H9 (cell line): ENCODE data around the gene ARR3. TPM values are rescaled to one million over a fixed set of nuclear protein-coding genes. Genes with fewer than 3 reads are reported as not detected.

Experiments used
- DNase-seq: peaks from one replicate; pipeline ENCODE4 v3.0.0-alpha.2; 2017
- H2AFZ ChIP-seq: one replicate; pipeline ENCODE4 v1.6.1; 2013; ENCODE audit warnings: mild to moderate bottlenecking, low read length, control low read depth, moderate library complexity
- H2AK5ac ChIP-seq: 2 replicates; pipeline ENCODE4 v1.6.1; 2013; ENCODE audit warnings: low read length, control low read depth, mixed read lengths; ENCODE audit not compliant: insufficient read length
- H2BK120ac ChIP-seq: one replicate; pipeline ENCODE4 v1.6.1; 2013; ENCODE audit warnings: low read depth, mild to moderate bottlenecking, low read length, control low read depth, inconsistent platforms; ENCODE audit not compliant: poor library complexity, severe bottlenecking
- H2BK12ac ChIP-seq: 2 replicates; pipeline ENCODE4 v1.6.1; 2013; ENCODE audit warnings: low read length, control low read depth, mixed read lengths, low read depth; ENCODE audit not compliant: insufficient read length
- H2BK15ac ChIP-seq: 2 replicates; pipeline ENCODE4 v1.6.1; 2013; ENCODE audit warnings: low read depth, low read length, control low read depth
- H2BK20ac ChIP-seq: one replicate; pipeline ENCODE4 v1.6.1; 2013; ENCODE audit warnings: low read depth, mild to moderate bottlenecking, low read length, control low read depth, inconsistent platforms; ENCODE audit not compliant: poor library complexity, severe bottlenecking
- H2BK5ac ChIP-seq: 2 replicates; pipeline ENCODE4 v1.6.1; 2013; ENCODE audit warnings: low read length, control low read depth, mixed read lengths; ENCODE audit not compliant: insufficient read length
- H3K14ac ChIP-seq: 2 replicates; pipeline ENCODE4 v1.6.1; 2013; ENCODE audit warnings: low read length, control low read depth; ENCODE audit not compliant: insufficient read depth
- H3K18ac ChIP-seq: 2 replicates; pipeline ENCODE4 v1.6.1; 2013; ENCODE audit warnings: low read depth, mild to moderate bottlenecking, mixed read lengths, low read length, control low read depth; ENCODE audit not compliant: insufficient read length
- H3K23ac ChIP-seq: 2 replicates; pipeline ENCODE4 v1.6.1; 2013; ENCODE audit warnings: low read length, control low read depth, mixed read lengths, low read depth; ENCODE audit not compliant: insufficient read length
- H3K23me2 ChIP-seq: 2 replicates; pipeline ENCODE4 v1.6.1; 2013; ENCODE audit warnings: low read depth, mild to moderate bottlenecking, mixed read lengths, low read length, control low read depth; ENCODE audit not compliant: insufficient read length, poor library complexity, severe bottlenecking
- H3K27ac ChIP-seq: 2 replicates; pipeline ENCODE4 v1.5.1; 2013; ENCODE audit warnings: low read length, control low read depth, mixed read lengths, low read depth; ENCODE audit not compliant: insufficient read length
- H3K27me3 ChIP-seq: 2 replicates; pipeline ENCODE4 v1.6.1; 2013; ENCODE audit warnings: low read length, control low read depth, inconsistent platforms; ENCODE audit not compliant: insufficient read depth
- H3K4ac ChIP-seq: 2 replicates; pipeline ENCODE4 v1.6.1; 2013; ENCODE audit warnings: low read depth, mild to moderate bottlenecking, control low read depth, inconsistent platforms, low read length, moderate library complexity
- H3K4me1 ChIP-seq: 2 replicates; pipeline ENCODE4 v1.6.1; 2013; ENCODE audit warnings: low read length, control low read depth, inconsistent platforms; ENCODE audit not compliant: insufficient read depth
- H3K4me2 ChIP-seq: 2 replicates; pipeline ENCODE4 v1.6.1; 2013; ENCODE audit warnings: low read length, control low read depth, mixed read lengths; ENCODE audit not compliant: insufficient read length, insufficient read depth
- H3K56ac ChIP-seq: 2 replicates; pipeline ENCODE4 v1.6.1; 2013; ENCODE audit warnings: low read depth, mild to moderate bottlenecking, mixed read lengths, low read length, control low read depth; ENCODE audit not compliant: insufficient read length
- H3K79me1 ChIP-seq: 2 replicates; pipeline ENCODE4 v1.6.1; 2013; ENCODE audit warnings: low read depth, mild to moderate bottlenecking, moderate library complexity, low read length, control low read depth, inconsistent platforms; ENCODE audit not compliant: insufficient read depth, poor library complexity, severe bottlenecking
- H3K79me2 ChIP-seq: 2 replicates; pipeline ENCODE4 v1.6.1; 2013; ENCODE audit warnings: low read length, control low read depth, inconsistent platforms; ENCODE audit not compliant: insufficient read depth
- H3K9ac ChIP-seq: 2 replicates; pipeline ENCODE4 v1.6.1; 2013; ENCODE audit warnings: low read length, control low read depth, mixed read lengths; ENCODE audit not compliant: insufficient read length; ENCODE audit errors: extremely low read depth
- H3K9me3 ChIP-seq: one replicate; pipeline ENCODE4 v1.6.1; 2013; ENCODE audit warnings: low read depth, low read length, inconsistent platforms; ENCODE audit not compliant: control insufficient read depth
- H3T11ph ChIP-seq: one replicate; pipeline ENCODE4 v1.6.1; 2013; ENCODE audit warnings: mild to moderate bottlenecking, low read length, control low read depth, inconsistent platforms
- H4K20me1 ChIP-seq: one replicate; pipeline ENCODE4 v1.6.1; 2013; ENCODE audit not compliant: control insufficient read depth, insufficient read length, insufficient read depth
- H4K5ac ChIP-seq: 2 replicates; pipeline ENCODE4 v1.6.1; 2013; ENCODE audit warnings: low read depth, mild to moderate bottlenecking, mixed read lengths, low read length, control low read depth; ENCODE audit not compliant: insufficient read length
- H4K8ac ChIP-seq: replicated peaks from 2 replicates; pipeline ENCODE4 v1.6.1; 2013; ENCODE audit warnings: low read length, control low read depth, mixed read lengths, low read depth; ENCODE audit not compliant: insufficient read length
- H4K91ac ChIP-seq: 2 replicates; pipeline ENCODE4 v1.6.1; 2013; ENCODE audit warnings: low read depth, mild to moderate bottlenecking, moderate library complexity, mixed read lengths, low read length, control low read depth; ENCODE audit not compliant: insufficient read length
- H3K27ac Mint-ChIP-seq, 3 experiments: 2 replicates in 2 of 3; 3 replicates in 1 of 3; pipeline ENCODE4 v1.8.0; 2020 to 2021; ENCODE audit warnings: mixed read lengths in 3 of 3, mild to moderate bottlenecking in 1 of 3, moderate library complexity in 1 of 3
- H3K27me3 Mint-ChIP-seq: 2 replicates; pipeline ENCODE4 v1.8.0; 2021; ENCODE audit warnings: low read depth, mild to moderate bottlenecking, moderate library complexity, mixed read lengths
- H3K36me3 Mint-ChIP-seq, 3 experiments: 2 replicates in 2 of 3; 3 replicates in 1 of 3; pipeline ENCODE4 v1.8.0; 2020 to 2021; ENCODE audit warnings: low read depth in 3 of 3, mixed read lengths in 3 of 3; ENCODE audit not compliant: insufficient read depth in 1 of 3
- H3K4me1 Mint-ChIP-seq, 2 experiments: 2 replicates each; pipeline ENCODE4 v1.8.0; 2020; ENCODE audit warnings: mixed read lengths in 2 of 2
- H3K4me3 Mint-ChIP-seq, 2 experiments: 2 replicates in 1 of 2; 3 replicates in 1 of 2; pipeline ENCODE4 v1.8.0; 2020 to 2021; ENCODE audit warnings: mild to moderate bottlenecking in 2 of 2, mixed read lengths in 2 of 2, moderate library complexity in 1 of 2
- H3K9me3 Mint-ChIP-seq, 2 experiments: 2 replicates in 1 of 2; 3 replicates in 1 of 2; pipeline ENCODE4 v1.8.0; 2020; ENCODE audit warnings: mild to moderate bottlenecking in 2 of 2, mixed read lengths in 2 of 2, moderate library complexity in 1 of 2
- WGBS: extraction: QIAGEN DNeasy Blood & Tissue Kit; methylation state at CpG from one replicate; pipeline ENCODE4 v1.1.7; 2013; ENCODE audit warnings: missing lambda C conversion rate, low lambda C conversion rate, mixed read lengths; ENCODE audit not compliant: insufficient read length; ENCODE audit errors: extremely low coverage; 5-methylcytosine and 5-hydroxymethylcytosine counted together
- total RNA-seq: library from RNA; stranded (reverse); gene quantifications from 2 replicates; pipeline ENCODE4 v1.2.1, GENCODE V29; 2021
- TF ChIP-seq, protein P1 (sequence below): fragments of 200-600 bp; sonication (generic); conservative IDR thresholded peaks from 3 replicates; pipeline ENCODE4 v1.8.0; 2021; ENCODE audit warnings: antibody characterized with exemption, mild to moderate bottlenecking

Gene ARR3
- total RNA-seq, 1 experiment from 2014 or later = not detected

DNA sequence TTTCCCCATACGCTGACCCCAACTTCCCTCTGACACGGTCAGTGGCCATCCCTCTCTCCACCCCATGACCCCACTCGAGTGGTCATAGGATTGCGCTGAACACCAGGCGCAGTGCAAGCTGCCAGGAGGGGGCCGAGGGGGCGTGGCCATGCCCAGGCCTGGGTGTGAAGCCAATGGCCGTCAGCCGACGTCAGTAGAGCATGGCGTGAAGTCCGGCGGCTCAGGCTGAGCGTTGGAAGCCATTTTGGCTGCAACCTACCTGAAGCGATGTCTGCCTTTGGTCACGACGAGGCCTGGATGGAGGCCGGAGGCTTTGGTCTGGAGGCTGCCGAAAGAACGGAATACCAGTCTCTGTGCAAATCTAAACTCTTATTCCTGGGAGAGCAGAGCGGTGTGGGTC is 13.8 kb downstream of the ARR3 start, which contains the start of gene RAB41:
Gene RAB41, plus strand, starts transcription at position 222 of the 400 bp plus-strand sequence. Its CDS starts 46 bp downstream, at position 268.
- Histone ChIP-seq H2AFZ (no peak within 1 kb of the TSS), H3K4ac (no peak within 1 kb of the TSS), H3K23me2 (no peaks in the 10 kb centered on the region), H3K79me1 (no peaks in the 10 kb centered on the region), H2BK12ac (no peak within 1 kb of the TSS), H3K56ac (no peak within 1 kb of the TSS), H2BK20ac (no peak within 1 kb of the TSS), H3K9ac (no peak within 1 kb of the TSS), H2BK120ac (no peak within 1 kb of the TSS), H3K4me1 (no peaks in the 10 kb centered on the region), H3K9me3 (peaks cover 74% of the 10 kb centered on the region), H4K5ac (no peak within 1 kb of the TSS), H2BK5ac (no peak within 1 kb of the TSS), H3K27me3 (no peaks in the 10 kb centered on the region), H3K79me2 (no peaks in the 10 kb centered on the region), H3K23ac (no peak within 1 kb of the TSS), H4K20me1 (no peaks in the 10 kb centered on the region), H2AK5ac (no peak within 1 kb of the TSS), H4K8ac (no peak within 1 kb of the TSS), H3K18ac (no peak within 1 kb of the TSS), H2BK15ac (no peak within 1 kb of the TSS), H3T11ph (no peak within 1 kb of the TSS), H3K4me2 (no peak within 1 kb of the TSS), H4K91ac (no peak within 1 kb of the TSS), H3K14ac (no peak within 1 kb of the TSS), H3K27ac (no peak within 1 kb of the TSS)
- TF ChIP-seq, protein P1, sequence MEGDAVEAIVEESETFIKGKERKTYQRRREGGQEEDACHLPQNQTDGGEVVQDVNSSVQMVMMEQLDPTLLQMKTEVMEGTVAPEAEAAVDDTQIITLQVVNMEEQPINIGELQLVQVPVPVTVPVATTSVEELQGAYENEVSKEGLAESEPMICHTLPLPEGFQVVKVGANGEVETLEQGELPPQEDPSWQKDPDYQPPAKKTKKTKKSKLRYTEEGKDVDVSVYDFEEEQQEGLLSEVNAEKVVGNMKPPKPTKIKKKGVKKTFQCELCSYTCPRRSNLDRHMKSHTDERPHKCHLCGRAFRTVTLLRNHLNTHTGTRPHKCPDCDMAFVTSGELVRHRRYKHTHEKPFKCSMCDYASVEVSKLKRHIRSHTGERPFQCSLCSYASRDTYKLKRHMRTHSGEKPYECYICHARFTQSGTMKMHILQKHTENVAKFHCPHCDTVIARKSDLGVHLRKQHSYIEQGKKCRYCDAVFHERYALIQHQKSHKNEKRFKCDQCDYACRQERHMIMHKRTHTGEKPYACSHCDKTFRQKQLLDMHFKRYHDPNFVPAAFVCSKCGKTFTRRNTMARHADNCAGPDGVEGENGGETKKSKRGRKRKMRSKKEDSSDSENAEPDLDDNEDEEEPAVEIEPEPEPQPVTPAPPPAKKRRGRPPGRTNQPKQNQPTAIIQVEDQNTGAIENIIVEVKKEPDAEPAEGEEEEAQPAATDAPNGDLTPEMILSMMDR = no peak
- no peak for DNase-seq
- Mint-ChIP-seq H3K9me3 (peaks cover 78 to 85% of the 10 kb centered on the region in 2 experiments), H3K4me1 (no peaks in the 10 kb centered on the region), H3K27ac (no peak within 1 kb of the TSS; a peak in 1 of 7 replicates), H3K4me3 (no peak within 1 kb of the TSS), H3K27me3 (no peaks in the 10 kb centered on the region; the same call in 1 of the 2 replicates), H3K36me3 (peaks cover 11 to 36% (median 13%) of the 10 kb centered on the region in 3 experiments)
- WGBS = no CpG with 5 or more reads among the region's 21 CpGs
